Endothelial cell of umbilical vein (primary cell): ENCODE data around the gene LSMEM2.

ENCODE experiments used
- CTCF ChIP-seq, 2 donors: IDR thresholded peaks; 1 replicate in 1 of 2; 2 replicates in 1 of 2; pipeline ENCODE4 v1.5.1; 2011; ENCODE audit warnings: low read length in 2 of 2, mild to moderate bottlenecking in 2 of 2, moderate library complexity in 2 of 2, control low read depth in 1 of 2, inconsistent platforms in 1 of 2, low read depth in 1 of 2; ENCODE audit not compliant: insufficient read depth in 1 of 2; ENCODE audit errors: extremely low read depth in 1 of 2
- EZH2 ChIP-seq: IDR thresholded peaks from 2 replicates; pipeline ENCODE4 v1.6.1; 2012; ENCODE audit warnings: borderline replicate concordance, low read depth, mild to moderate bottlenecking, moderate library complexity, low read length, inconsistent platforms; ENCODE audit not compliant: severe bottlenecking
- FOS ChIP-seq: IDR thresholded peaks from 2 replicates; pipeline ENCODE4 v1.6.1; 2011; ENCODE audit warnings: mild to moderate bottlenecking, low read length, moderate library complexity, borderline replicate concordance; ENCODE audit not compliant: insufficient read depth
- POLR2A ChIP-seq: IDR thresholded peaks from 2 replicates; pipeline ENCODE4 v1.6.1; 2012; ENCODE audit warnings: low read depth, mild to moderate bottlenecking, control low read depth, low read length
- POLR2AphosphoS5 ChIP-seq: IDR thresholded peaks from 2 replicates; pipeline ENCODE4 v1.6.1; 2012; ENCODE audit warnings: low read depth, mild to moderate bottlenecking, control low read depth, low read length, moderate library complexity; ENCODE audit not compliant: insufficient read depth

GRCh38 chr3:50295553-50296431 is 16.9 kb downstream of the LSMEM2 start:
- TF ChIP-seq FOS (no peak), POLR2A (no peak), EZH2 (no peak), CTCF (IDR thresholded peaks at IDR 0.05; ENCODE audit: extremely low read depth in 1 of 2, insufficient read depth in 1 of 2, low read depth in 1 of 2, low read length in 2 of 2) (no peak), POLR2AphosphoS5 (no peak)
